ENCODE data around the gene LSM5.

The LSM5 gene

GRCh38 chr7:32490127-32490796, at the start of gene LSM5:
Gene LSM5 (minus strand): TSS chr7:32490380. CDS start chr7:32490365, 15 bp downstream.
- peak; percentile 90 for DNase-seq

- DNase-seq, result no peak
Observed at GRCh38 chr7:32539366-32539765, 49.2 kb upstream of the LSM5 start.

- no peak for DNase-seq
Observed at GRCh38 chr7:32537760-32538159, 47.6 kb upstream of the LSM5 start.

- no peak for DNase-seq
Observed at GRCh38 chr7:32536585-32536984, 46.4 kb upstream of the LSM5 start.

- no peak for DNase-seq
Observed at GRCh38 chr7:32536016-32536415, 45.8 kb upstream of the LSM5 start.

GRCh38 chr7:32535162-32535702, 45.1 kb upstream of the LSM5 start:
- no peak for DNase-seq

GRCh38 chr7:32533276-32534029, 43.3 kb upstream of the LSM5 start:
- DNase-seq, result peak; percentile 58

- no peak for DNase-seq
Observed at GRCh38 chr7:32532716-32533115, 42.5 kb upstream of the LSM5 start.

- DNase-seq, result no peak
Observed at GRCh38 chr7:32532086-32532485, 41.9 kb upstream of the LSM5 start.

- DNase-seq, result no peak
Observed at GRCh38 chr7:32531402-32531801, 41.2 kb upstream of the LSM5 start.

- DNase-seq, result no peak
Observed at GRCh38 chr7:32525839-32526238, 35.7 kb upstream of the LSM5 start.

GRCh38 chr7:32524631-32525030, 34.5 kb upstream of the LSM5 start:
- no peak for DNase-seq

- DNase-seq, result no peak
Observed at GRCh38 chr7:32522746-32523530, 32.8 kb upstream of the LSM5 start.

- no peak for DNase-seq
Observed at GRCh38 chr7:32519763-32520162, 29.6 kb upstream of the LSM5 start.

GRCh38 chr7:32518534-32519140, 28.5 kb upstream of the LSM5 start:
- DNase-seq, result no peak

- no peak for DNase-seq
Observed at GRCh38 chr7:32516551-32517100, 26.4 kb upstream of the LSM5 start.

GRCh38 chr7:32515890-32516550, 25.8 kb upstream of the LSM5 start:
- no peak for DNase-seq

- no peak for DNase-seq
Observed at GRCh38 chr7:32513210-32513609, 23.0 kb upstream of the LSM5 start.

GRCh38 chr7:32511791-32512190, 21.6 kb upstream of the LSM5 start:
- DNase-seq, result no peak

GRCh38 chr7:32507414-32507813, 17.2 kb upstream of the LSM5 start:
- DNase-seq, result no peak

- DNase-seq, result no peak
Observed at GRCh38 chr7:32506266-32507054, 16.3 kb upstream of the LSM5 start.

Data from GF-D8 (cell line).